Stimulated activated CD4-positive, alpha-beta T cell treated with anti-CD3 and anti-CD28 coated beads, TNF-alpha, amount 100 ng/mL, for 24 hours (primary cell): ENCODE data around the gene NOS3.
"Not testable (repeated sequence)": the region's sequence is repeated elsewhere in the genome, so short reads cannot be mapped to it uniquely, and the experiment has no call there.

ENCODE experiments used
- DNase-seq, 3 experiments: peaks; one replicate each; pipeline ENCODE4 v3.0.0-alpha.2; 2020; ENCODE audit warnings: low read depth in 3 of 3

The NOS3 gene

GRCh38 chr7:151016505-151016904 lies 25.7 kb downstream of the NOS3 start:
- DNase-seq = no peak

- no peak for DNase-seq
These were observed 26.1 kb downstream of the NOS3 start for GRCh38 chr7:151016942-151017341.

- DNase-seq = no peak
These were observed 26.6 kb downstream of the NOS3 start for GRCh38 chr7:151017370-151017952.

DNA sequence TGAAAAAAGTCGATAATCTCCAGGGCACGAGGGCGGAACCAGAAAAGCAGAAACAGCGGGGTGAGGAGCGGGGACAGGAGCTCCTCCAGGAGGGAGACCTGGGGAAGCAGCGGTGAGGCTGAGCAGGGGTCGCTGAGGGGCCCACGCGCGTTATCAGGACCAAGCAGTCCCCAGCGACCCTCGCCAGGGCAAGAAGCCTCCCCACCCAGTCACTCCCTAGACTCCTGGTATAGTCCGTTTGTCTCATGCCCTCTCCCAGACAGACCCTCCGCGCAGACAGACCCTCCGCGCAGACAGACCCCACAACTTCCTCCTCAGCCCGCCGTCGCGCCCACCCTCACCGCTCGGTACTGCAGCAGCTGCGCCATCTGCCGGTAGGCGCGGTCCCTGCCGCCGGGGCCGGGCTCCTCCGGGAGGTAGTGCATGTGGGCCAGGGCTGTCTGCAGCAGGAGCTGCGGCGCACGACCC lies 27.2 kb downstream of the NOS3 start:
- DNase-seq = peak; percentile 59 to 84 (median 64)

DNA sequence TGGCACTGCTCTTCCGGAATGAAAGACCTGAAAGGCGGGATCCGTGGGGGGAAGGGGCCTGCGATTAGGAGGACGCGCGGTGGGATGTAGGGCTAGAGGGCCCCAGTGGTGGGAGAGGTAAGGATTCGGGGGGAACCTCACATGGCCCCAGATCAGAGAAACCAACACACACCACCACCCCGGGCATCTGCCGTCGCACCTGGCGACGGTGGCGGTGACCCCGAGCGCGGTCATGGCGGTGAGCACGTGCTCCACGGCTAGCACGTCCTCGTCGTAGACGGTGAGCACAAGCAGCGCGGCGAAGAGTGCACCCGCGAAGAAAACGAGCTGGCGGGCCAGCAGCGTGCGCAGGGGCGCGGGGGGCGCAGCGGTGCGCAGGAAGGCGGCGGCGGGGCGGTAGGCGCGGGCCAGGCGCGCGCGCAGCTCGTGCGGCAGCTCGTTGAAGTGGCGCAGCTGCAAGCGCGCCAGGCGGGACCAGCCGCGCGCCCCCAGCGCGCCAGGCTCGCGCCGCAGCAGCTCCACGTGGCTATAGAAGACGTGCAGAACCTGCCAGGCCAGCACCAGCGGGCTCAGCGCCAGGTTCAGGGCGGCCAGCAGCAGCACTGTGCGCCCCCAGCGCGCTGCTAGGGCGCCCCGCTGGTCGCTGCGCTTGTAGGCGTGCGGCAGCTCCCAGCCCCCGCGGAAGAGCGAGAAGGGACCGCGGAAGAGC lies 27.8 kb downstream of the NOS3 start:
- DNase-seq = peak in 1 of 3 experiments; percentile 36

- no peak for DNase-seq
These were observed 28.3 kb downstream of the NOS3 start for GRCh38 chr7:151019130-151019447.

GRCh38 chr7:151020231-151020630 lies 29.4 kb downstream of the NOS3 start:
- DNase-seq = no peak

- no peak for DNase-seq
These were observed 32.4 kb downstream of the NOS3 start for GRCh38 chr7:151023232-151023631.

GRCh38 chr7:151024435-151025056 lies 33.7 kb downstream of the NOS3 start, which contains the start of gene ATG9B:
Gene ATG9B, minus strand, starts transcription at chr7:151024494. Its CDS starts 71 bp downstream, at chr7:151024423.
- no peak for DNase-seq

DNA sequence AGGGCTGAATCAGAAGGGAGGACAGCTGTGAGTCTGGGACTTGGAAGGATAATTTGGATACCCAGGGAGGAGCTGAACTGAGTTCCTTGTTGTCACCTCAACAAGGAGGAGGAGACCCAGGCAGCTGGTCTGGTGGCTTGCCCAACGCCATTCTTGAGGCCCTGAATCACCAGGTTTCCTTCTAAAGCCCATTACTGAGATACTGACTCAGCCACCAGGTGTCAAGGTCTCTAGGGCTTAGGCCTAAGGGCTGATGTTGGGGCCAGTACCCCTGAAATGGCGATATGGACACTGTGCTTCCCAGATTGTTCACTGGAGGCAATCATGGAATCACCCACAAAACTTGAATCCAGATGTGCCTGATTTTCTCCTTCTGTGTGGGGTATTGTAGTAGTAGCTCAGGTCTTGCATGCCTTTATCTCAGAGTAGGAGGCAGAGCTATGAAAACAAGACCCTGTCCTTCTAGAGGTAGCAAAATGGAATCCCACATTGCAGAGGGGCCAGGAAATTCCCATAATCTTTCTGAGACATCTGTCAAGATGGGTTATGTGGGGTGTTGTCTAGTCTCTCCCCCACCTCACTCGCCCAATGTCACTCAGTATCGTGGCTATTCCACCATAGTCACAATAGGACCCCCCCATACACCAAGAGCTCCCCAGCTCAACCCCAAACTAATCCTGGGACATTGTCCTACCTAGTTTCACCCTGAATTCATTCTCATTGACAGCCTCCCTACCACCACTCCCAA lies 35.3 kb downstream of the NOS3 start:
- DNase-seq = no peak

DNA sequence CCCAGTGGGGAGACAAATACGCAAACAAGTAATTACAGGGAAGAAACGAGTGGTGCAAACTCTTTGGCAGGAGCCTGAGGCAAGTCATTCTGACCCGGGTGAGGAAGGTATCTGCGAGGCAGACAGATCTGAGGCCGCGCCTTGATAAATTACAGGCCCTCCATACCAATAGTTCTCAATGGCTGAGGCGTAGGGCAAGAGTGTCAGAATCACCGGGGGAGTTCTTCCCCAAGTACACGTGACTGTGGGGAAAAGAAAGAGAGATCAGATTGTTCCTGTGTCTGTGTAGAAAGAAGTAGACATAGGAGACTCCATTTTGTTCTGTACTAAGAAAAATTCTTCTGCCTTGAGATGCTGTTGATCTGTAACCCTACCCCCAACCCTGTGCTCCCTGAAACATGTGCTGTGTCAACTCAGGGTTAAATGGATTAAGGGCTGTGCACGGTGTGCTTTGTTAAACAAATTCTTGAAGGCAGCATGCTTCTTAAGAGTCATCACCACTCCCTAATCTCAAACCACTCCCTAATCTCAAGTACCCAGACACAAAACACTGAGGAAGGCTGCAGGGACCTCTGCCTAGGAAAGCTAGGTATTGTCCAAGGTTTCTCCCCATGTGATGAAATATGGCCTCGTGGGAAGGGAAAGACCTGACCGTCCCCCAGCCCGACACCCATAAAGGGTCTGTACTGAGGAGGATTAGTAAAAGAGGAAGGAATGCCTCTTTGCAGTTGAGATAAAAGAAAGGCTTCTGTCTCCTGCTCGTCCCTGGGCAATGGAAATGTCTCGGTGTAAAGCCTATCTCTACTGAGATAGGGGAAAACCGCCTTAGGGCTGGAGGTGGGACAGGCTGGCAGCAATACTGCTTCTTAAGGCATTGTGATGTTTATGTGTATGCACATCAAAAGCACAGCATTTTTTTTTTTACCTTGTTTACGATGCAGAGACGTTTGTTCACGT lies 36.2 kb downstream of the NOS3 start:
- DNase-seq = not testable (repeated sequence)

GRCh38 chr7:151027728-151028130 lies 36.9 kb downstream of the NOS3 start:
- not testable (repeated sequence) for DNase-seq

DNA sequence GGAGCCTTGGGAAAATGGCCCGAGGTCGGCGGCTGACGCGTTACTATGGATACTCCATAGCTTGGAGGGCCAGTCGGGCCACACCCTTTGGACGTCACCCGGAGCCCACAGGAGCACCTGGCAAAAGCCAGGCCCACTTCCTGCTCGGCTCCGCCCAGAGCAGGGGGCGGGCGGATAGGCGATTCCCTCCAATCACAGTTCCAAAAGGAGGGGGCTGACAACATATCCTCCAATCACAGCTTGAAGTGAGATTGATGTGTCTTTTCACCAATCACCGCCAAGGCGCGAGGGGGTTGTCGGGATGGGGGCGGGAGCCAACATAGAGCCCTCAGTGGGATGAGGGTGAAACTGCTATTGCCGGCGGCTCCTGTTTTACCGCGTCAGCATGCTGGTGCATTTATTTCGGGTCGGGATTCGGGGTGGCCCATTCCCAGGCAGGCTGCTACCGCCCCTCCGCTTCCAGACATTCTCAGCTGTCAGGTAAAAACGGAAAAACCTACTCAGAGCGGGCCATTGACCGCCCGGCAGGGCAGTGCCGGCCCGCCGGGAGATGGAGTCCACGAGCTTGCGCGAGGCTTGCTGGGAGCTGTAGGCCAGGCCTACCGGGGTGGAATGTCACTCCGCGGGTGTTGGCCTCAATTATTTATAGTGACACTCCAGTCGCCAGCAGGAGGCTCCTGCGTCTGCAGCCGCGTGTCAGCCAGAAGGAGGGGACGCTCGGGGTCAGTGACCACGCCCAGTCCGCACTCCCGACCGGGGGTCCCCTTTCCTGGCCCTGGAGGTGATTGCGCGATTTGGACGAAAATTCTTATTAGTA lies 37.5 kb downstream of the NOS3 start, which contains the start of gene ABCB8:
Gene ABCB8 (plus strand): TSS at position 320 of the 817 bp plus-strand sequence. CDS start 66 bp downstream, at position 386.
- peak; percentile 92 to 97 (median 96) for DNase-seq

DNA sequence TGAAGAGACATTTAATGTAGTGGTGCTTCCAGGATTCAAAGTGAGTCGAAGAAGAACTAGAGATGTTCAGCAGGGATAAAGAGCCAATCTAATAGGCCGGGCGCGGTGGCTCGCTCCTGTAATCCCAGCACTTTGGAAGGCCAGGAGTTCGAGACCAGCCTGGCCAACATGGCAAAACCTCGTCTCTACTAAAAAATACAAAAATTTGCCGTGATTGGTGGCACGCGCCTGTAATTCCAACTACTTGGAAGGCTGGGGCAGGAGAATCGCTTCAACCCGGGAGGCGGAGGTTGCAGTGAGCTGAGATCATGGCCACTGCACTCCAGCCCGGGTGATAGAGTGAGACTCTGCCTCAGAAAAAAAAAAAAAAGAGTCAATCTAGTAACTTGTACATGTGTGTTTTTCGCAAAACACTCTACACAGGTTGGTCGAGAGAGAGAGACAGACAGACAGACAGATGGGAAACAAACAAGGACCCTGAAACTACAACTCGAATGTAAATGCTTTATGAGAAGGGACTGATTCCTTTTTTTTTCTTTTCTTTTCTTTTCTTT lies 38.2 kb downstream of the NOS3 start:
- no peak for DNase-seq

DNA sequence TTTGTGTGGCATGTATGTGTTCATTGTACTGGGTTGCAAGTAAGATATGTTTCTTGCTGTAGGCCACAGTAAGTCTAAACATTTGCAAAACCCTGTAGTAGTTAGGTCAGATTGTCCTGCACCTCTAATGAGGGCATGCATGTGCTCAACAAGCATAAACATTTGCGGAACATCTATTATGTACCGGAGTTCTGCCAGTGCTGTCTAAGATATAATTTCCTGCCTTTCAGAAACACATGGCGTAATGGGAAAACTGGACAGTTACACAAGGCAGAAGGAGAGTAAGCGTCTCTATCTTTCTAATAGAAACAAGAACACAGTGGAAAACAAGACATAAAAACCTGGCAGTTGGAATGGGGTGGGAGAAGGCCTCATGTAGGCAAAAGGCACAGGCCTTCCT lies 40.2 kb downstream of the NOS3 start:
- DNase-seq = no peak

DNA sequence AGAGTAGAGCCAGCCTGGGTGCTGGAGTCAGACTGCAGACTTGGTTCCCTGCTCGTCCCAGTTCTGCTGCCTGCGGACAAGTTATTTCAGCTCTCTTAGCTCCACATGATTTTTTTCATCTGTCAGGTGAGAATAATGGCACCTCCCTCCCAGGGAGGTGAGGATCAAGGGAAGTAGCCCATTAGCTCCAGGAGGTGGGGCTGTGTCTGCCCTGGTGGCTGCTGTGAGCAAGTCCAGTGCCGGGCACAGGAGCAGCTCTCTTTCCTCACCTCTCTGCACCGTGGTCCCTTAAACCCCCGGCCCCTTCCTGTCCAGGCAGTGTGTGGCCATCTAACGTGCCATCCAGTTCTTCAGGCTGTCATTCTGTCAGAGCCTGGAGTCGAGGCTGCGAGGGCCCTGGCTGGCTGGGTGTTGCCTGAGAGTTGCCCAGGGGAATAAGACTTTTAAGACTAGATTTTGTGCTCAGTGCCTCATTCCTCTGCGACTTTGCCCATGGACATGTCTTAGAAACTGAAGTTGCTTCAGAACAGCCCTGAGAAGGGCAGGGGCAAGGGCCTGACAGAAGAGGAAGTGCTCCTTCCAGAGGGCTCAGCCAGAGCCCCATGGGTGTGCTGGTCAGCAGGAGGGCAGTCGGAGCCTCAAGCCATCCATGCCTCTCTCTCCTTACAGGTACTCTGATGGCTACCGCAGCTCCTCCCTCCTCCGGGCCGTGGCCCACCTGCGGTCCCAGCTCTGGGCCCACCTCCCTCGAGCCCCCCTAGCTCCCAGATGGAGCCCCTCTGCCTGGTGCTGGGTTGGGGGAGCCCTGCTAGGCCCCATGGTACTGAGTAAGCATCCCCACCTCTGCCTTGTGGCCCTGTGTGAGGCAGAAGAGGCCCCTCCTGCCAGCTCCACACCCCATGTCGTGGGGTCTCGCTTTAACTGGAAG lies 42.4 kb downstream of the NOS3 start:
- no peak for DNase-seq

DNA sequence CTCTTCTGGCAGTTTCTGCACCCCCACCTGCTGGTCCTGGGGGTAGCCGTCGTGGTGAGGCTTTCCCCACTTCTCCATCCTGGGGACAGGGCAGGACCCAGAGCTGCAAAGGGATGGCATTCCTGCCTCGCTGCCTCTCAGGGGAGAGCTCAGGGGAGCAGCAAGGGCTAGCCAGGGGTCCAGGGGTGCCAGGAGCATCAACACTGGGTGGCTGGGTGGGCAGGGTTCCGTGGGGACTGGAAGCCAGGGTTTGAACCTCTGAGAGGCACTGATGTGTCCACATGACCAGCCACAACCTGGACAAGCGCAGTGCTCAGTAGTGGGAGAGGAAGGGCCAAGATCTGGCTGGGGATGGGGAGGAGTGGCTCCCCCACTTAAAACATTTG lies 43.0 kb downstream of the NOS3 start:
- no peak for DNase-seq

- no peak for DNase-seq
These were observed 43.7 kb downstream of the NOS3 start for GRCh38 chr7:151034312-151035025.
